ENCODE results near the gene HGS. TPM values are rescaled to one million over a fixed set of nuclear protein-coding genes. Genes with fewer than 3 reads are reported as not detected.

HGS gene
- total RNA-seq, 1 experiment from 2014 or later: 240 TPM

GRCh38 chr17:81703747-81704654 lies 20.2 kb downstream of the HGS start:
- intact Hi-C loops (cut with micrococcal nuclease; ENCODE audit: unreplicated experiment) (no loop called here), in situ Hi-C loops (cut with HindIII; ENCODE audit: low pct_unique_long_range_greater_than_20kb, low sequenced_read_pairs) (no loop called here)
- ATAC-seq (no peak), DNase-seq (ENCODE audit: low read depth, low spot score) (no peak)
- TF ChIP-seq TCF7L2 (IDR thresholded peaks at IDR 0.05; ENCODE audit: low read depth, low read length) (no peak), POLR2AphosphoS5 (IDR thresholded peaks at IDR 0.05; ENCODE audit: low read depth, low read length) (no peak), SIN3A (IDR thresholded peaks at IDR 0.05; ENCODE audit: borderline replicate concordance, insufficient read depth, low read depth, low read length) (no peak)
- TF ChIP-seq, protein P1, sequence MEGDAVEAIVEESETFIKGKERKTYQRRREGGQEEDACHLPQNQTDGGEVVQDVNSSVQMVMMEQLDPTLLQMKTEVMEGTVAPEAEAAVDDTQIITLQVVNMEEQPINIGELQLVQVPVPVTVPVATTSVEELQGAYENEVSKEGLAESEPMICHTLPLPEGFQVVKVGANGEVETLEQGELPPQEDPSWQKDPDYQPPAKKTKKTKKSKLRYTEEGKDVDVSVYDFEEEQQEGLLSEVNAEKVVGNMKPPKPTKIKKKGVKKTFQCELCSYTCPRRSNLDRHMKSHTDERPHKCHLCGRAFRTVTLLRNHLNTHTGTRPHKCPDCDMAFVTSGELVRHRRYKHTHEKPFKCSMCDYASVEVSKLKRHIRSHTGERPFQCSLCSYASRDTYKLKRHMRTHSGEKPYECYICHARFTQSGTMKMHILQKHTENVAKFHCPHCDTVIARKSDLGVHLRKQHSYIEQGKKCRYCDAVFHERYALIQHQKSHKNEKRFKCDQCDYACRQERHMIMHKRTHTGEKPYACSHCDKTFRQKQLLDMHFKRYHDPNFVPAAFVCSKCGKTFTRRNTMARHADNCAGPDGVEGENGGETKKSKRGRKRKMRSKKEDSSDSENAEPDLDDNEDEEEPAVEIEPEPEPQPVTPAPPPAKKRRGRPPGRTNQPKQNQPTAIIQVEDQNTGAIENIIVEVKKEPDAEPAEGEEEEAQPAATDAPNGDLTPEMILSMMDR (IDR thresholded peaks at IDR 0.05): no peak
- TF ChIP-seq, protein P2, sequence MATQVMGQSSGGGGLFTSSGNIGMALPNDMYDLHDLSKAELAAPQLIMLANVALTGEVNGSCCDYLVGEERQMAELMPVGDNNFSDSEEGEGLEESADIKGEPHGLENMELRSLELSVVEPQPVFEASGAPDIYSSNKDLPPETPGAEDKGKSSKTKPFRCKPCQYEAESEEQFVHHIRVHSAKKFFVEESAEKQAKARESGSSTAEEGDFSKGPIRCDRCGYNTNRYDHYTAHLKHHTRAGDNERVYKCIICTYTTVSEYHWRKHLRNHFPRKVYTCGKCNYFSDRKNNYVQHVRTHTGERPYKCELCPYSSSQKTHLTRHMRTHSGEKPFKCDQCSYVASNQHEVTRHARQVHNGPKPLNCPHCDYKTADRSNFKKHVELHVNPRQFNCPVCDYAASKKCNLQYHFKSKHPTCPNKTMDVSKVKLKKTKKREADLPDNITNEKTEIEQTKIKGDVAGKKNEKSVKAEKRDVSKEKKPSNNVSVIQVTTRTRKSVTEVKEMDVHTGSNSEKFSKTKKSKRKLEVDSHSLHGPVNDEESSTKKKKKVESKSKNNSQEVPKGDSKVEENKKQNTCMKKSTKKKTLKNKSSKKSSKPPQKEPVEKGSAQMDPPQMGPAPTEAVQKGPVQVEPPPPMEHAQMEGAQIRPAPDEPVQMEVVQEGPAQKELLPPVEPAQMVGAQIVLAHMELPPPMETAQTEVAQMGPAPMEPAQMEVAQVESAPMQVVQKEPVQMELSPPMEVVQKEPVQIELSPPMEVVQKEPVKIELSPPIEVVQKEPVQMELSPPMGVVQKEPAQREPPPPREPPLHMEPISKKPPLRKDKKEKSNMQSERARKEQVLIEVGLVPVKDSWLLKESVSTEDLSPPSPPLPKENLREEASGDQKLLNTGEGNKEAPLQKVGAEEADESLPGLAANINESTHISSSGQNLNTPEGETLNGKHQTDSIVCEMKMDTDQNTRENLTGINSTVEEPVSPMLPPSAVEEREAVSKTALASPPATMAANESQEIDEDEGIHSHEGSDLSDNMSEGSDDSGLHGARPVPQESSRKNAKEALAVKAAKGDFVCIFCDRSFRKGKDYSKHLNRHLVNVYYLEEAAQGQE (IDR thresholded peaks at IDR 0.05; ENCODE audit: insufficient read depth in 1 of 2, low read depth in 2 of 2, low read length in 1 of 2): no peak
- H3K36me3 ChIP-seq (ENCODE audit: control insufficient read depth, insufficient read depth, low read length): peaks cover 20% of the 10 kb centered on the region; the same call in 1 of the 2 replicates
- BruUV-seq (replicated peaks): no TSS peak
- POLR2A ChIA-PET: interaction anchor here (0.6 to 0.7 kb wide), 4 partner anchors 8 to 232 kb away, joined by 3 to 4 read pairs (median 4); partner anchors contain the start of genes P4HB and SLC25A10
- peak overlapping the region; percentile 96 to 98 for H3K4me3 ChIP-seq (ENCODE audit: low read depth in 2 of 2, low read length in 2 of 2)
- CTCF ChIA-PET: interaction anchor here (0.6 kb wide), 1 partner anchor 566 kb away, joined by 4 read pairs; no protein-coding TSS in a partner anchor
- H3K9me3 ChIP-seq (ENCODE audit: control insufficient read depth, insufficient read depth, low read depth, low read length): no peaks in the 10 kb centered on the region
- H3K4me1 ChIP-seq (ENCODE audit: control insufficient read depth, insufficient read depth, low read length): peaks cover 20% of the 10 kb centered on the region
- H3K27ac ChIP-seq (ENCODE audit: low read length): peak overlapping the region; percentile 96
- H3K27me3 ChIP-seq (ENCODE audit: control insufficient read depth, insufficient read depth, low read length): no peaks in the 10 kb centered on the region

- TF ChIP-seq TCF7L2 (IDR thresholded peaks at IDR 0.05; ENCODE audit: low read depth, low read length) (no peak), SIN3A (IDR thresholded peaks at IDR 0.05; ENCODE audit: borderline replicate concordance, insufficient read depth, low read depth, low read length) (no peak), POLR2AphosphoS5 (IDR thresholded peaks at IDR 0.05; ENCODE audit: low read depth, low read length) (no peak)
- TF ChIP-seq, protein P2 (IDR thresholded peaks at IDR 0.05; ENCODE audit: insufficient read depth in 1 of 2, low read depth in 2 of 2, low read length in 1 of 2): no peak
- TF ChIP-seq, protein P1 (IDR thresholded peaks at IDR 0.05): no peak
- H3K4me1 ChIP-seq (ENCODE audit: control insufficient read depth, insufficient read depth, low read length): peaks cover 29% of the 10 kb centered on the region
- BruUV-seq (replicated peaks): TSS peak; percentile 67
- POLR2A ChIA-PET: interaction anchor here (0.7 kb wide), 1 partner anchor 113 kb away, joined by 3 read pairs; no protein-coding TSS in a partner anchor
- H3K4me3 ChIP-seq (ENCODE audit: low read depth in 2 of 2, low read length in 2 of 2): no peak overlapping the region
- intact Hi-C loops (cut with micrococcal nuclease; ENCODE audit: unreplicated experiment) (no loop called here), in situ Hi-C loops (cut with HindIII; ENCODE audit: low pct_unique_long_range_greater_than_20kb, low sequenced_read_pairs) (no loop called here)
- no peak overlapping the region for H3K27ac ChIP-seq (ENCODE audit: low read length)
- ATAC-seq (no peak), DNase-seq (ENCODE audit: low read depth, low spot score) (no peak)
- peaks cover 20% of the 10 kb centered on the region; the same call in 1 of the 2 replicates for H3K36me3 ChIP-seq (ENCODE audit: control insufficient read depth, insufficient read depth, low read length)
- no peaks in the 10 kb centered on the region for H3K9me3 ChIP-seq (ENCODE audit: control insufficient read depth, insufficient read depth, low read depth, low read length)
- H3K27me3 ChIP-seq (ENCODE audit: control insufficient read depth, insufficient read depth, low read length): no peaks in the 10 kb centered on the region
- CTCF ChIA-PET: no interaction called here
Observed at GRCh38 chr17:81705518-81706231, 21.9 kb downstream of the HGS start.

Measured in Panc1 (cell line).